NCI-H1436 treated with DMSO at 0.1 percent for 48 hours (cell line): ENCODE data around the gene AP5M1.
"Not testable (repeated sequence)": the region's sequence is repeated elsewhere in the genome, so short reads cannot be mapped to it uniquely, and the experiment has no call there.

Experiments
- DNase-seq: peaks from one replicate; lab custom pipeline; 2025; lab: John Stamatoyannopoulos, UW

Gene AP5M1

GRCh38 chr14:57268161-57269069 lies at the start of gene AP5M1, which contains the start of gene EXOC5:
Gene AP5M1 (plus strand): TSS chr14:57268971. CDS start chr14:57269315, 344 bp downstream.
Gene EXOC5 (minus strand): TSS chr14:57268905. CDS start chr14:57268648, 257 bp downstream.
- DNase-seq = peak; percentile 62

GRCh38 chr14:57221931-57222330 lies 46.8 kb upstream of the AP5M1 start:
- DNase-seq = no peak

DNA sequence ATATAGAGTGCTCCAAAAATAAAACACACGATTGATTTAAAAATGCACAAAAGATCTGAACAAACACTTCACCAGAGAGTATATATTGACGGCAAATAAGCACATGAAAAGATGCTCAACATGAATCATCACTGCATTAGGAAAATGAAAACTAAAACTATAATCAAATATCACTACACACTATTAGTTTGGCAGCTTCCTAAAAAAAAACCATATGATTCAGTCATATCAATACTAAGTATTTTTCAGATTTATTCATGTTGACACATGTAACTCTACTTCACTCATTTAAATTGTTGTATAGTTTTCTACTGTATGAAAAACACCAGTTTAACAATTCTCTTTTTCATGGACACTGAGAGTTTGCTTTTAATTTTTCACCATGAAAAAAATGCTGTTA lies 41.7 kb upstream of the AP5M1 start:
- no peak for DNase-seq

- DNase-seq = not testable (repeated sequence)
These were observed 40.5 kb upstream of the AP5M1 start for GRCh38 chr14:57228320-57228719.

DNA sequence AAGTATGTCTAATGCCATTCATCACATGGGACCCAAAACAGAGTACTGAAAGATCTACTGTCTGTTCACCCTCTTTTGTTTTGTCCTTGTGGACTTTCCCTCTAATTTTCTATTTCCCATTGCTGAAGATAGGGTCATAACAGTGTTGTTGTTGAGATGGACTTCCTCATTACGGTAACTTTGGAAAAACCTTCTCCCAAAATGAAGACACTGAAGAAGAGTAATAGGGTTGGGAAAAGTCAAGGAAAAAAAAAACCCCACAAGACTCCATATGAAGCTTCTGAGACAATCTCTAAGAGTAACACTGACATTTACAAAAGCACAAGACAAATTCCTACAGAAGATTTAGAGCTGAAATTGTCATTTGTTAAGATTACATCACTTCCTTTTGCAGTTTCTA lies 36.8 kb upstream of the AP5M1 start:
- DNase-seq = no peak

DNA sequence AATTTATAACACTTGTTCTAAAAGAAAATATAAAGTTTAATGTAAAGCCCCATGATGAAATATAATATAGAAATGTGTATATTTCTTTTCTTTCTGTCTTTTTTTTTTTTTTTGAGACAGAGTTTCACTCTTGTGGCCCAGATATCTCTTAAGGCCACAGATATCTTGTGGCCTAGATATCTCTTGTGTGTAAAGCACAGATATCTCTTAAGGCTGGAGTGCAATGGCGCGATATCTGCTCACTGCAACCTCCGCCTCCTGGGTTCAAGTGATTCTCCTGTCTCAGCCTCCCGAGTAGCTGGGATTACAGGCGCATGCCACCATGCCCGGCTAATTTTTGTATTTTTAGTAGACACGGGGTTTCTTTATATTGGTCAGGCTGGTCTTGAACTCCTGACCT lies 28.7 kb upstream of the AP5M1 start:
- not testable (repeated sequence) for DNase-seq

- DNase-seq = no peak
These were observed 25.5 kb upstream of the AP5M1 start for GRCh38 chr14:57243320-57243719.

DNA sequence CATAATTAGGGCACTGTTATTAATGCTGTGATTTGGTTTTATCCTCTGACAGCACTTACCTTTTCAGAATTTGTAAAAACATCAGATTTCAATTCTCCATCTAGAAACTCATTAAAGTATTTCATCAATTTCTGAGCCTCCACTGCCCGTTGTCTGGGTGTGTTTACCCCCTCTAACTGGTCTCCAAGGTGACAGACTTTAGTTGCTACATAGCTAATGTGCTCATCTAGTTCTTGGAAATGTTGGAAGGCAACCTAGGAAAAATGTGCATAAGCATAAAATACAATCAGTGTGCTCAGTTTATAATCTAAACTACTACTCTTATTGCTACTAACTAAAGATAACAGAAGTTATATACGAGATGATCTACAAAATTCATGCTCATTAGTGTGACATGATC lies 24.7 kb upstream of the AP5M1 start:
- no peak for DNase-seq

GRCh38 chr14:57245941-57246340 lies 22.8 kb upstream of the AP5M1 start:
- DNase-seq = no peak

DNA sequence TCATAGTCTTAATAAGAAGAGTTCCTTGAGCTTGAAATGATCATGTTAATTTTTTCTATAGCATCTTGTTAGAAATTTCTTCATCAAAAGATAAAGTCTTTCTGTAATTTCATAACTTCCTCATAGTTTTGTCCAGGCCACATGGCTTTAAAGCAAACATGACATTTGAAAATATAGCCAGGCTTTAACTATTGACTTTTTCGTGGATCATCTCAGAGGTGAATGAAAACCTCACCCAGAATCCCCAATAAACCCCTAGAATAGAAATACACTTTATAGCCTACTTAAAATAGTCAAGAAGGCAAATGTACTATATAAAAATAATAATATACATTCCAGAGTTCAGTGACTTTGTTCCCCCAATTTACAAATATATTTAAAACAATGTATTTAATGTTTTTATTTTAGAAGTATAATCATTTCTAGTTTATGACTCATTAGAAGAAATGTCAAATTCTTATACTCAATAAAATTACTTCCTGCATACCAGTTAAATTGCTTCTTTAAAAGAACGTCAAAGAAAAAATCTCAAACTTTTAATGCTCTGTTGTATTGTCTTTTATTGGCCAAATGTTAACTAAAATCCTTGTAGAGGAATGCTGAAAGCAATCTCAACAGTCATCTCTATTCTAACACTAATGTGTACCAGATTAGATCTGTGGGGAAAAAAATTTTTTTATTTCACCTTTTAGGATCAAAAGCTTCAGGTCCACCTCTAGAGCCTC lies 21.7 kb upstream of the AP5M1 start:
- no peak for DNase-seq

DNA sequence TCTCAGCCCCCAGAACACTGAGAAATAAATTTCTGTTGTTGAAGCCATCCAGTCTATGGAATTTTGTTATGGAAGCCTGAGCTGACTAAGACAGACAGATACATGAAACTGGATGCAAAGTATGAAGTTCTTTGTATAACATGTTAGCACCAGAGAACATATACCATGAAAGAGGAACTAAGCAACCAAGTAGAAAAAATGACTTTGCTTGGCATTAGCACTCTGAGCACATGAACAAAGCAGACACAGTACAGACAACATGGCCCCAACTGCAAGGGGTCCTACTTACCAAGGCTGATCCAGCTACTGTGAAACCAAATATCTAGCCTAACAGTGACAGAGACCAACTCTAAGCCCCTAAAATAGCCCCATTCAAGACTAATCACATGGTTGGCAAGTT lies 13.9 kb upstream of the AP5M1 start:
- DNase-seq = no peak

- DNase-seq = not testable (repeated sequence)
These were observed 10.6 kb upstream of the AP5M1 start for GRCh38 chr14:57258221-57258620.

- no peak for DNase-seq
These were observed 9.1 kb upstream of the AP5M1 start for GRCh38 chr14:57259672-57260071.

- no peak for DNase-seq
These were observed 7.2 kb upstream of the AP5M1 start for GRCh38 chr14:57261604-57262003.

DNA sequence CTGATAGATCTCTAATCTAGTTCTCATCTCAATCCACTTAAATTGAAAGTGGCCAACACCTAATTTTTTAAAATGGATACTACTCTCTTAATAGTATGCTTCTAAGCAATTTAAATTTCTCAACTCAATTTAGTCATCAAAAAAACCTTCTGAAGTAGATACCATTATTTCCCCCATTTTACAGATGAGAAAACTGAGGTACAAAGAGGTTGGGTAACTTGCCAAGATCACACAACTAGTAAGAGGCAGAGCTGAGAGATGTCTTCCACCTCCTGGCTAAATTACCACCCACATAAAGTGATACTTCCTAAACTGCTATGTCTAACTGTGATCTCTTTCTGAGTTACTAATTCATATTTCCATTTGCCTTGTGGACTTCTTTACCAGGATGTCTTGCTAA lies 6.7 kb upstream of the AP5M1 start:
- DNase-seq = no peak

DNA sequence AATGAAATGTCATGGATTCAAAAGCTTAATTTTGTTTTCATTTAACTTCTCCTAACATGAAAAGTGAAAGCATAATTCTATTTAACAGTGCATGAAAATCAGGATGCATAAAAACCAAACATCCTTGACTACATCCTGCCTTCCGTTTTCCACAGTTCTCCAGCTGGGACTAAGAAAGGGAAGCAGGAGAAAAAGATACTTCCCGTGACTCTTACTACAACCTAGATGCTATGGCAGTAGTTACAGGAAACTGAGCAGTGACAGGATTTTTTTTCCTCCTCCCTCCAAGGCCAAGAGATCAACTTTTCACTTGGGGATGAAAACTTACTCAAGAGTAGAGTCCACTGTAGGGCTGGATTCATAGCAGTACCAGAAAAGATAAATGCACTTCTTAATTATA lies 2.7 kb upstream of the AP5M1 start:
- DNase-seq = no peak

GRCh38 chr14:57273236-57273635 lies 4.5 kb downstream of the AP5M1 start:
- no peak for DNase-seq

GRCh38 chr14:57274551-57274950 lies 5.8 kb downstream of the AP5M1 start:
- DNase-seq = no peak

GRCh38 chr14:57275023-57275664 lies 6.4 kb downstream of the AP5M1 start:
- DNase-seq = no peak

DNA sequence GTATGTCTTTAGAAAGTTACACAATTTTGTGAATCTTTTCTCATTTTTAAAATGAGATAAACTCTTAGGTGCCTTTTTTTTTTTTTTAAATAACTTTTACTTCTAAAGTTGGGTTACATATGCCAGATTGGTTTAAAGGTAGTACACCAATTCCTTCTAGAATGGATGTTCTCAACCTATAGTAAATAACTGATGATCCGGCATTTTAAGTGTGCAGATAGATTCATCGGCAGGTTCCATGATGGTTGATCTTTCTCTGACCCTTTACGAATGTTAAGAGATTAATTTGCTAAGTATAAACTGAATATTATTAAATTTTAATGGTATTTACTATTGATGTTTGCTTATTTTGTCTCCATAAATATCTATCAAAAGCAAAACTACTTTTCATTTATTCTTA lies 8.3 kb downstream of the AP5M1 start:
- DNase-seq = no peak

GRCh38 chr14:57287745-57288144 lies 19.0 kb downstream of the AP5M1 start:
- DNase-seq = no peak

- DNase-seq = no peak
These were observed 22.0 kb downstream of the AP5M1 start for GRCh38 chr14:57290751-57291150.
